Spleen (tissue), 11 donors: ENCODE results near the gene SLC1A3. TPM values are rescaled to one million over a fixed set of nuclear protein-coding genes. Genes with fewer than 3 reads are reported as not detected.
A peak's percentile ranks its signal among the peaks of the same experiment; 100 is the strongest.

Source experiments
- DNase-seq: peaks from one replicate; pipeline ENCODE4 v3.0.0-alpha.2; 2020
- H3K27ac ChIP-seq, 8 donors: fragments of 200-600 bp; sonication (generic) in 7 of 8; 1 replicate in 4 of 8; 2 replicates in 4 of 8; pipeline versions ENCODE4 v1.5.0 to v1.8.0; 2016 to 2021; ENCODE audit warnings: inconsistent platforms in 4 of 8, mild to moderate bottlenecking in 4 of 8, moderate library complexity in 1 of 8
- H3K27me3 ChIP-seq, 7 donors: fragments of 200-600 bp; sonication (generic) in 6 of 7; replicated peaks in 1 of 7; 1 replicate in 4 of 7; 2 replicates in 3 of 7; pipeline versions ENCODE4 v1.5.0 to v1.8.0; 2016 to 2021; ENCODE audit warnings: inconsistent platforms in 3 of 7, mild to moderate bottlenecking in 1 of 7
- H3K36me3 ChIP-seq, 6 donors: fragments of 200-600 bp; sonication (generic) in 5 of 6; 1 replicate in 4 of 6; 2 replicates in 2 of 6; pipeline versions ENCODE4 v1.5.0 to v1.8.0; 2016 to 2021; ENCODE audit warnings: inconsistent platforms in 2 of 6
- H3K4me1 ChIP-seq, 6 donors: fragments of 200-600 bp; sonication (generic) in 5 of 6; 1 replicate in 3 of 6; 2 replicates in 3 of 6; pipeline versions ENCODE4 v1.5.0 to v1.8.0; 2016 to 2021; ENCODE audit warnings: inconsistent platforms in 3 of 6
- H3K4me3 ChIP-seq, 8 donors: fragments of 200-600 bp; sonication (generic) in 7 of 8; 1 replicate in 4 of 8; 2 replicates in 4 of 8; pipeline versions ENCODE4 v1.5.0 to v1.8.0; 2016 to 2021; ENCODE audit warnings: inconsistent platforms in 4 of 8, mild to moderate bottlenecking in 4 of 8, moderate library complexity in 2 of 8
- H3K9me3 ChIP-seq, 8 donors: fragments of 200-600 bp; sonication (generic) in 7 of 8; 1 replicate in 4 of 8; 2 replicates in 4 of 8; pipeline versions ENCODE4 v1.5.0 to v1.8.0; 2016 to 2021; ENCODE audit warnings: inconsistent platforms in 4 of 8
- CTCF ChIP-seq, 11 experiments: fragments of 200-600 bp in 7 of 11; fragments of 450-650 bp in 4 of 11; sonication (generic) in 4 of 11; IDR thresholded peaks in 8 of 11; conservative IDR thresholded peaks in 3 of 11; 1 replicate in 7 of 11; 2 replicates in 4 of 11; pipeline versions ENCODE4 v1.4.0 to v1.8.0; 2016 to 2021; ENCODE audit warnings: antibody characterized with exemption in 11 of 11, inconsistent platforms in 4 of 11, mild to moderate bottlenecking in 1 of 11
- POLR2A ChIP-seq, 3 donors: fragments of 450-650 bp; IDR thresholded peaks; one replicate each; pipeline ENCODE4 v1.5.1; 2017; ENCODE audit warnings: antibody characterized with exemption in 3 of 3, mild to moderate bottlenecking in 1 of 3
- POLR2AphosphoS5 ChIP-seq, 3 donors: sonication (generic); formaldehyde crosslinking; IDR thresholded peaks; one replicate each; pipeline ENCODE4 v1.5.1; 2017; ENCODE audit warnings: antibody characterized with exemption in 3 of 3
- WGBS, 5 donors: extraction: QIAGEN DNeasy Blood & Tissue Kit in 3 of 5; methylation state at CpG; one replicate each; pipeline versions ENCODE4 v1.1.5 to v1.1.7; 2013 to 2018; 5-methylcytosine and 5-hydroxymethylcytosine counted together
- intact Hi-C: fragments of 100-400 bp; cut with DNase I; formaldehyde crosslinking; loops from one replicate; pipeline ENCODE4 v1.15.0; 2023; ENCODE audit warnings: low total_unique reads
- polyA plus RNA-seq, 3 donors: library from polyadenylated mRNA; stranded (reverse); fragments of 200-250 nt; gene quantifications; one replicate each; pipeline ENCODE4 v1.2.1, GENCODE V29; 2013
- total RNA-seq, 7 donors: library from RNA; depleted of rRNA in 3 of 7; stranded (reverse); fragments of >200 nt in 3 of 7; fragmentation: NEBNext Ultra II Directional in 4 of 7; extraction: Animal tissue kit (Norgen Biotek cat#: 25700) in 4 of 7; gene quantifications; one replicate each; pipeline versions ENCODE4 v1.1.0 to v1.2.1, GENCODE V29; 2016 to 2021
- donor health status: healthy with polysubstance abuse.
- donor health status: DM: no; HTN: no; CAD: no; lungs with moderate emphysema.
- donor health status: DM: no; HTN: no; CAD: no.
- donor health status: Bipolar disorder and iron deficiency.
- donor health status: healthy.
- donor health status: DM: no; HTN: no; CAD: no.
- donor health status: DM: yes; HTN: yes; CAD: no.

SLC1A3 gene
- total and polyA plus RNA-seq, 10 donors, result 1.5 to 54.7 (median 25.2) TPM

- intact Hi-C loops, result no loop called here
- Histone ChIP-seq H3K27me3 (peaks cover 0 to 16% (median 5%) of the 10 kb centered on the region in 7 donors), H3K4me3 (no peak overlapping the region), H3K27ac (peak overlapping the region in 3 of 8 donors; percentile 39 to 81 (median 76)), H3K9me3 (no peaks in the 10 kb centered on the region), H3K36me3 (no peaks in the 10 kb centered on the region), H3K4me1 (peaks cover 5 to 67% (median 32%) of the 10 kb centered on the region in 6 donors)
- TF ChIP-seq POLR2A (IDR thresholded peaks at IDR 0.05) (no peak), POLR2AphosphoS5 (IDR thresholded peaks at IDR 0.05) (no peak), CTCF (IDR thresholded peaks at IDR 0.05 in 8 of 11, conservative IDR thresholded peaks at IDR 0.05 in 3 of 11) (no peak)
- DNase-seq, result no peak
- WGBS, 5 donors, result 55 to 81% (median 67%) methylated on average over 5 of the region's 5 CpGs
Observed at GRCh38 chr5:36689225-36689624, 82.8 kb downstream of the SLC1A3 start.

GRCh38 chr5:36690041-36690961, 83.9 kb downstream of the SLC1A3 start:
- peak overlapping the region; percentile 1 to 81 (median 56) for H3K27ac ChIP-seq
- TF ChIP-seq CTCF (IDR thresholded peaks at IDR 0.05 in 8 of 11, conservative IDR thresholded peaks at IDR 0.05 in 3 of 11) (peak; percentile 10 to 91 (median 85)), POLR2A (IDR thresholded peaks at IDR 0.05) (no peak), POLR2AphosphoS5 (IDR thresholded peaks at IDR 0.05) (peak; percentile 52 to 73 (median 65))
- H3K9me3 ChIP-seq, result no peaks in the 10 kb centered on the region
- H3K36me3 ChIP-seq, result no peaks in the 10 kb centered on the region
- H3K4me1 ChIP-seq, result peaks cover 5 to 58% (median 31%) of the 10 kb centered on the region in 6 donors
- DNase-seq, result peak; percentile 95
- intact Hi-C loops, result loop anchor here (10.0 kb wide), 1 partner anchor 276 kb away; no protein-coding TSS in a partner anchor
- H3K27me3 ChIP-seq, result peaks cover 0 to 16% (median 5%) of the 10 kb centered on the region in 7 donors
- H3K4me3 ChIP-seq, result peak overlapping the region; percentile 34 to 64 (median 50)
- 2 to 3% (median 2%) methylated on average over 47 to 50 of the region's 50 CpGs for WGBS, 5 donors

GRCh38 chr5:36691226-36691625, 84.8 kb downstream of the SLC1A3 start:
- H3K27ac ChIP-seq, result no peak overlapping the region
- H3K9me3 ChIP-seq, result no peaks in the 10 kb centered on the region
- TF ChIP-seq CTCF (IDR thresholded peaks at IDR 0.05 in 8 of 11, conservative IDR thresholded peaks at IDR 0.05 in 3 of 11) (no peak), POLR2AphosphoS5 (IDR thresholded peaks at IDR 0.05) (no peak), POLR2A (IDR thresholded peaks at IDR 0.05) (no peak)
- DNase-seq, result no peak
- intact Hi-C loops, result loop anchor here (10.0 kb wide), 1 partner anchor 276 kb away; no protein-coding TSS in a partner anchor
- H3K27me3 ChIP-seq, result peaks cover 0 to 16% (median 5%) of the 10 kb centered on the region in 7 donors
- H3K4me1 ChIP-seq, result peaks cover 5 to 51% (median 30%) of the 10 kb centered on the region in 6 donors
- H3K4me3 ChIP-seq, result no peak overlapping the region
- H3K36me3 ChIP-seq, result no peaks in the 10 kb centered on the region
